Epidermal melanocyte (primary cell): ENCODE data around the gene TMED9.

Experiments used
- DNase-seq: peaks from one replicate; pipeline ENCODE4 v3.0.0; 2011; ENCODE audit warnings: low spot score; ENCODE audit not compliant: insufficient read length

Gene TMED9

DNA sequence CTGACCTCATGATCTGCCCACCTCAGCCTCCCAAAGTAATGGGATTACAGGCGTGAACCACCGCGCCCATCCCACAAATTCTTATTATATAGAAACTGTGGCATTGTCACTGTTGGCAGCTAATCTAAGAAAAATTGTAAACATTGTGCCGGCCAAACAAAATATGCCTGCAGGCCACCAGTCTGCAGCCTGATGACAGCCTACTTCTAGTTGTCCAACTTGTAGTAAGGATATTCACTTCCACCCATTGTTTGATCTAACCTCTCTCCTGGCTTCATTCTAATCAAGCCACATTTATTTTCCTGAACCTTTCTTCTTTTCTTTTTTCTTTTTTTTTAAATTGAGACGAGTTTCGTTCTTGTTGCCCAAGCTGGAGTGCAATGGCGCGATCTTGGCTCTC is 13.7 kb upstream of the TMED9 start:
- DNase-seq = no peak

GRCh38 chr5:177588413-177588909 is 3.5 kb upstream of the TMED9 start:
- no peak for DNase-seq

DNA sequence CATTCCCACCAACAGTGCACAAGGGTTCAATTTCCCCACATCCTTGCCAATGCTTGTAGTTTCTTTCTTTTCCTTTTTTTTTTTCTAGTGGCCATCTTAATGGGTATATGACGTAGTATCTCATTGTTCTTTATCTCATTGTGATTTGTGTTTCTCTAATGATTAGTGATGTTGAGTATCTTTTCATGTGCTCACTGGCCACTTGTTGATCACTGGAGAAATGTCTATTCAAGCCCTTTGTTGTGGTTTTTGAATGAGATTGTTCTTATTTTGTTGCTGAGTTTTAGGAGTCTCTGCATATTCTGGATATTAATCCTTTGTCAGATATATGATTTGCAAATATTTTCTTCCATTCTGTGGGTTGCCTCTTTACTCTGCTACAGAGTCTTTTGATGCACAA is 1.6 kb upstream of the TMED9 start:
- DNase-seq = no peak

DNA sequence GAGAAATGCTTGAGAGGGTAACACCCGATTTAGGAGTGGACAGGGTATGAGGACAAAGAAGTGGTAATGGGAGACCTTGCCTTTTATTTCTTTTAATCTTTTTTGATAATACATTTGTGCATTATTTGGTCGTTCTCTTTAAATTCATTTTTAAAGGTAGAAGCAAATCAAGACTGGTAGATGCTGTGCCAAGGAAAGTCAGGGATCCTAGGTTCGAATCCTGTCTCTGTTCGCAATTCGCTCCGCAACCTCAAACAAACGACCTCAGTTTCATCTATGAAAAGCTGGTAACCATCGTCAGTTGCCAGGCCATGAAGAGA is 353 bp upstream of the TMED9 start:
- no peak for DNase-seq

- DNase-seq = no peak
These were observed 902 bp downstream of the TMED9 start for GRCh38 chr5:177592905-177593304.

GRCh38 chr5:177593511-177593910 is 1.5 kb downstream of the TMED9 start:
- DNase-seq = no peak

DNA sequence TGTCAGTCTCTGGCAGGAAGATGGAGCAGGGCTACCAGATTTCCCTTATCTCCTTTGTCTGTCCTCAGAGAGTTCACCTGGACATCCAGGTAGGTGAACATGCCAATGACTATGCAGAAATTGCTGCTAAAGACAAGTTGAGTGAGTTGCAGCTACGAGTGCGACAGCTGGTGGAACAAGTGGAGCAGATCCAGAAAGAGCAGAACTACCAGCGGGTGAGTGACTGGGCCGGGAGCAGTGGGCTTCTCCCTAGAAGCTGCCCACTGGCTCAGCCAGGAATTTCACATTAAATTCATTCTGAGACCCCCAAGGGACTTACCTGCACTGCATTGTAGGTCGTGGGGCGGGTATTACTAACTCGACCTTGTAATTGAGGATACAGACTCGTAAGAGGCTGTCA is 2.1 kb downstream of the TMED9 start:
- DNase-seq = no peak

DNA sequence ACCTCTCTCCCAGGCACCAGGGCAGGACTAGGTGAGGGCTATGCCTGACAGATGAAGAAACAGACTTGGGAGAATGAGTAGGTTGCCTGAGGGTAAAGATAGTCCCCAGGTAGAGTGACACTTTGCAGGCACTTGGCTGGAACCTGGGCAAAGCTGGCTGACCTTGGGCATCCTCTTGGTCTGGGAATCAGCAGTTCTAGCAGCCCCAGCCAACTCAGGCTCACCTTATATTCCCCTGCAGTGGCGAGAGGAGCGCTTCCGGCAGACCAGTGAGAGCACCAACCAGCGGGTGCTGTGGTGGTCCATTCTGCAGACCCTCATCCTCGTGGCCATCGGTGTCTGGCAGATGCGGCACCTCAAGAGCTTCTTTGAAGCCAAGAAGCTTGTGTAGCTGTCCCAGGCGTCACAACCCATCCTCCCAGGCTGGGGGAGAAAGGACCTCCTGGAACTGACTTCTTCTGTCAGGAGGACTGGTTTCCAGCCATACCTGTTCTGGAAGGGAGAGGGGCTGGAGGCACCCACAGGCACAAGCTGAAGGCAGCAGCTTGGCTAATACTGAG is 3.1 kb downstream of the TMED9 start:
- no peak for DNase-seq

- no peak for DNase-seq
These were observed 4.2 kb downstream of the TMED9 start for GRCh38 chr5:177595991-177596774.

- no peak for DNase-seq
These were observed 4.8 kb downstream of the TMED9 start for GRCh38 chr5:177596775-177597238.

DNA sequence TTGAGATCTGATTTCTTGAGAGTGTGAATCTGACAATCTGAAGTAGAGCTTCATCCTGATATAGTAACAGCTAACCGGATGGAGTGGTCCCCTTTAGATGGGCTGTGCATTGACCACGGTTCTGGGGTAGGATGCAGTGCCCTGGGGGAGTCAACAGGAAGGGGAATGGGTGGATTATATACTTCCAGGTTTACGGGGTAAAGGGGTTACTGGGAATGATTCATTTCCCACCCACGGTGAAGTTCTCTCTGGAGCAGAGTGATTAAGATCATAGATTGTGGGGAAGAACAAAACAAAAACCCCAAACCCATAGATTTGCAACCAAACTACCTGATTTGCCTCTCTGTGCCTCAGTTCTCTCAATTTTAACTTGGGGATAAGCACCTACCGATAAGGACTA is 6.5 kb downstream of the TMED9 start:
- no peak for DNase-seq

- DNase-seq = peak; percentile 56
These were observed 7.9 kb downstream of the TMED9 start, which contains the start of gene B4GALT7 for GRCh38 chr5:177599731-177600507. Gene B4GALT7 (plus strand): TSS chr5:177600132. CDS start chr5:177600211, 79 bp downstream.

DNA sequence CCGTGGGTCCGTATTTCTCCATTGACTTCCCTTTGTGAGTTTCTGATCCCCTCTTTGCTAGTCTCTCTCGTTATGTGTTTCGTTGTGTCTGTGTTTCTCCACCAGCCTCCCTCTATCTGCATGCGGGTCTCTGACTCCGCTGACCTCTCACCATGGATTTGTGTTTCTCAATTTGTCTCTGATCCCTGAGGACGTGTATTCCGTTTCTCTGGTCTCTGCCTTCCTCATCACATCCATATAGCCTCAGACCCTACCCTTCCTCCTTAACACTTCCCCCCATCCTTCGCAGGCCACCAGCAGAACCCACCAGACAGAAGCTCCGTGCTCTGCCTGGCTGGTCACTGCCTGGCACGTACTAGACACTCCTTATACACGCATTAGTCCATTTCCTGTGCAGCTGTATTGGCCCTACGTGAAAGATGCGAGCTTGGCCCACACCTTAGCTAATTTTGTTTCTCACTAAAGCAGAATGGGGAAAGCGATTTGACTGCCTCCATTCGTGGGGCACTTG is 8.6 kb downstream of the TMED9 start:
- no peak for DNase-seq

- no peak for DNase-seq
These were observed 9.1 kb downstream of the TMED9 start for GRCh38 chr5:177601126-177601525.

DNA sequence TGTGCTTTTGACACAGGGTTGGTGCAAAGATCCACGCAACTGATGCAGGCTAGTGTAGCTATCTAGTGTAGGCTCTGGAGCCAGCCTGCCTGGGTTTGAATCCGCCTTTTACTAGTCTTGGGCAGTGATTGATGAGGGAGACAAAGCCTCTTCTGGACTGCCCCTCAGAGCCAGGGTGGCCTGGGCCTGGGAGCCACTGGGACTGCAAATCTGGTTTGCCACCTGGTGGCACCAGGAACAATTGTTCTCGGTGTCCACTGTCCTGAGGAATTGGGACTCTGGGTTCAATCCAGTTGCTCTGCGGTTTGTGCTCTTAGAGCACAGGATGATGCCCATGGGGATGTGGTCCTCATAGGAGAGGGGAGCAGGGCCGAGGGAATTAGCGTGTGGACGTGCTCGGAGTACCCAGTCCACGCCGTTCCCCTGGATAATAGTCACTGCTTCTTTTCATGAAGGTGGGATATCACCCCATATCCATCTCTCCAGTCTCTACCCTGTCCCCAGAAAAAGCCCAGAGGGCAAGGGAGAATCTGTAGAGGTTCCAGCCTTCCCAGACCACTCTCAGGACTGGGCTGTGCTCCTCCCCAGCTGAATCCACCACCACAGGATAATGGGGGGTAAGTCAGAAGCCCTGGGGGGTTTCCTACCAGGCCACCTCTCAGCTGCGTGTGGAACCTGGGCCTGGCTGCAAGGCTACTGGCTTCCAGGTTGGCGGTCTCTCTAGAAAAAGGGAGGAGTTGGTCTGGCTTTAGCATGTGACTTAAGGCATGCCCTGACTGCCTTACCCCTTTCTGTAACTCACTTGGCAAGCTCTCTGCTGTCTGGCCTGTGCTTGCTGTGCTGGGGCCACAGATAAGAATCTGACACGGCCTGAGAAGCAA is 9.8 kb downstream of the TMED9 start:
- no peak for DNase-seq

DNA sequence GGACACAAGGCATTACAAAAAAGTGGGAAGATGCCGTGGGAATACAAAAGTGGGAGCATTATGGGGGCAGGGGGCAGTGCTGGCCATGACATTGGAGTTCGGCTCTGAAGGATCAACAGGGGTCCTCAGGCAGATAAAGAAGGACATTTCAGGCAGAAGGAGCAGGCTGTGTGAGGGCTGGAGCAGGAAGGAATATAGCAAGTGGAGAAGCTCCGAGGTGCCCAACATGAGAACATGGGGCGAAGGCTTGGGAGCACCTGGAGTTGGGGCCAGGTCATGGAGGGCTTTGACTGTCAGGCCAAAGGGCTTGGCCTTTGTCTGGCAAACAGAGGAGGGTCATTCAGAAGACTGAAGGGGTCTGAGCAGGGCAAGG is 10.4 kb downstream of the TMED9 start:
- DNase-seq = no peak

GRCh38 chr5:177603631-177604030 is 11.6 kb downstream of the TMED9 start:
- no peak for DNase-seq

DNA sequence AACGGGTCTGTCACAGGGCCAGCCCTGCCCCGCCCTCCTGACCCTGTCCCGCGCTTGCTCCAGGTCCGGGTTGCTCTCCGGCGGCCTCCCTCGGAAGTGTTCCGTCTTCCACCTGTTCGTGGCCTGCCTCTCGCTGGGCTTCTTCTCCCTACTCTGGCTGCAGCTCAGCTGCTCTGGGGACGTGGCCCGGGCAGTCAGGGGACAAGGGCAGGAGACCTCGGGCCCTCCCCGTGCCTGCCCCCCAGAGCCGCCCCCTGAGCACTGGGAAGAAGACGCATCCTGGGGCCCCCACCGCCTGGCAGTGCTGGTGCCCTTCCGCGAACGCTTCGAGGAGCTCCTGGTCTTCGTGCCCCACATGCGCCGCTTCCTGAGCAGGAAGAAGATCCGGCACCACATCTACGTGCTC is 12.1 kb downstream of the TMED9 start:
- no peak for DNase-seq

GRCh38 chr5:177604656-177605055 is 12.7 kb downstream of the TMED9 start:
- no peak for DNase-seq

DNA sequence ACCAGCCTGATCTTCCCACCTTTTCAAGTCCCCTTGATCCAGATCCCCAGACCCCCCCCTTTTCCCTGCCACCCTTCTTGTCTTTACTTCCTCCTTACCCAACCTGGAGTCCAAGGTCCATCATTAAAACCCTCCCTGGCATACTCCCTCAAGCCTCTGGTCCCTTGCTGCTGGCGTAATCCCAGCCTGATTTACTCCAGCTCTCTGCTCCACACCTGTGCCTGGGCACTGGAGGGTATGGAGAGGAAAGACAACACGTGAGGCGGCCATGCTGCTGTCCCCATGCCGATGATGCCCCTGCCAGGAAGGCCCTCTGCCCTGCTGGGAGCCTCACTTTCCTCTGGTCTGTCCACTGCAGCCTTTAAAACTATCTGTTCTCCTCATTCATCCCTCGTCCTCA is 13.1 kb downstream of the TMED9 start:
- DNase-seq = no peak

DNA sequence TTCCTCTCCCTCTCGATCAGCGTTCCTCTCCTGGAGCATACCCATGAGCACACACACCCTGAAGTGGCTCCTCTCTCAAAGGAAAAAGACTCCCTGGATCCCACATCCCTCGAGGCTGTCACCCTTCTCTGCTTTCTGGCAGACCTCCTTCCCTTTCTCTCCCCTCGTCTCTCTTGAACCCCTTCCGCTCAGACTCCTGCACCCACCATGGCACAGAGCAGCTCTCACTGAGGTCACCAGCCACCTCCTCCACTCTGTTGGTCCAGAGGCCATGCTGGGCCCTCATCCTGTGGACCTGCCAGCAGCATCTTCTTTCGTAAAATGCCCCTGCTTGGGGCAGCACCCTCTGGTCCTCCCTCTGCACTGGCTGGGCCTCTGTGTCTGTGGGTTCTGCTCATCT is 13.7 kb downstream of the TMED9 start:
- no peak for DNase-seq
